IMR-90 (cell line): ENCODE measurements around the gene NOA1.

ENCODE experiments used
- BHLHE40 ChIP-seq: fragments of 150-350 bp; IDR thresholded peaks from 2 replicates; pipeline ENCODE4 v1.6.1; 2016; ENCODE audit warnings: mild to moderate bottlenecking, low read depth, low read length
- CHD1 ChIP-seq: IDR thresholded peaks from 2 replicates; pipeline ENCODE4 v1.6.1; 2012; ENCODE audit warnings: low read depth, low read length, improper control_type of control experiment
- CTCF ChIP-seq: conservative IDR thresholded peaks from 2 replicates; pipeline ENCODE4 v1.5.1; 2012; ENCODE audit warnings: mild to moderate bottlenecking, low read depth, low read length, improper control_type of control experiment
- ELK1 ChIP-seq: fragments of 150-350 bp; IDR thresholded peaks from 2 replicates; pipeline ENCODE4 v1.6.1; 2016; ENCODE audit warnings: low read depth, mild to moderate bottlenecking, low read length, moderate library complexity, borderline replicate concordance
- RAD21 ChIP-seq: IDR thresholded peaks from 2 replicates; pipeline ENCODE4 v1.6.1; 2012; ENCODE audit warnings: low read length, improper control_type of control experiment
- RFX5 ChIP-seq: IDR thresholded peaks from 2 replicates; pipeline ENCODE4 v1.8.0; 2012; ENCODE audit warnings: low read depth, mild to moderate bottlenecking, low read length, moderate library complexity
- USF2 ChIP-seq: fragments of 150-350 bp; IDR thresholded peaks from 2 replicates; pipeline ENCODE4 v1.6.1; 2017; ENCODE audit warnings: mild to moderate bottlenecking, antibody characterized with exemption, low read length, low read depth

- TF ChIP-seq BHLHE40 (no peak), RAD21 (no peak), CTCF (no peak), USF2 (no peak), RFX5 (no peak), ELK1 (no peak), CHD1 (no peak)
Observed at GRCh38 chr4:56972389-56972788, 5.0 kb downstream of the NOA1 start.
